Esophagus muscularis mucosa (tissue), 4 donors: Measurements from ENCODE around the gene NAB1. TPM values are rescaled to one million over a fixed set of nuclear protein-coding genes. Genes with fewer than 3 reads are reported as not detected.

Experiments
- DNase-seq: peaks from one replicate; pipeline ENCODE4 v3.0.0-alpha.2; 2017; ENCODE audit errors: extremely low spot score
- H3K27ac ChIP-seq, 4 donors: fragments of 200-600 bp; sonication (generic); replicated peaks in 1 of 4; 1 replicate in 3 of 4; 2 replicates in 1 of 4; pipeline ENCODE4 v1.5.1; 2016 to 2019; ENCODE audit warnings: mild to moderate bottlenecking in 1 of 4
- H3K27me3 ChIP-seq, 4 donors: fragments of 200-600 bp; sonication (generic); one replicate each; pipeline versions ENCODE4 v1.5.1 to v1.6.0; 2016 to 2019
- H3K36me3 ChIP-seq, 4 donors: fragments of 200-600 bp; sonication (generic); one replicate each; pipeline ENCODE4 v1.5.1; 2016 to 2019
- H3K4me1 ChIP-seq, 4 donors: fragments of 200-600 bp; sonication (generic); one replicate each; pipeline ENCODE4 v1.5.1; 2016 to 2019
- H3K4me3 ChIP-seq, 4 donors: fragments of 200-600 bp; sonication (generic); 1 replicate in 2 of 4; 2 replicates in 2 of 4; pipeline ENCODE4 v1.5.1; 2016 to 2019; ENCODE audit warnings: mild to moderate bottlenecking in 4 of 4, moderate library complexity in 1 of 4
- H3K9me3 ChIP-seq, 4 donors: fragments of 200-600 bp; sonication (generic); 1 replicate in 3 of 4; 2 replicates in 1 of 4; pipeline ENCODE4 v1.5.1; 2016 to 2019
- CTCF ChIP-seq, 3 experiments: fragments of 200-600 bp in 2 of 3; fragments of 450-650 bp in 1 of 3; sonication (generic) in 2 of 3; IDR thresholded peaks; one replicate each; pipeline ENCODE4 v1.5.1; 2017 to 2019; ENCODE audit warnings: antibody characterized with exemption in 3 of 3, mild to moderate bottlenecking in 2 of 3, moderate library complexity in 1 of 3
- EP300 ChIP-seq: sonication (generic); formaldehyde crosslinking; IDR thresholded peaks from one replicate; pipeline ENCODE4 v1.6.1; 2017; ENCODE audit warnings: antibody characterized with exemption
- POLR2A ChIP-seq: fragments of 450-650 bp; IDR thresholded peaks from one replicate; pipeline ENCODE4 v1.6.1; 2017; ENCODE audit warnings: antibody characterized with exemption, moderate library complexity, mild to moderate bottlenecking, low read depth
- POLR2AphosphoS5 ChIP-seq, 2 donors: sonication (generic); formaldehyde crosslinking; IDR thresholded peaks; one replicate each; pipeline ENCODE4 v1.6.1; 2017; ENCODE audit warnings: antibody characterized with exemption in 2 of 2
- whole genome bisulfite sequencing: methylation state at CpG from one replicate; pipeline ENCODE4 v1.1.5; 2018; 5-methylcytosine and 5-hydroxymethylcytosine counted together
- intact Hi-C: fragments of 100-400 bp; cut with DNase I; formaldehyde crosslinking; loops from one replicate; pipeline ENCODE4 v1.15.1; 2023
- total RNA-seq, 4 donors: library from RNA; depleted of rRNA; stranded (reverse); fragments of >200 nt; gene quantifications; one replicate each; pipeline versions ENCODE4 v1.1.0 to v1.2.1, GENCODE V29; 2016

NAB1 gene
- total RNA-seq, 4 donors from 2014 or later = 59.8 to 88.5 (median 78.8) TPM

- peaks cover 0 to 10% (median 7%) of the 10 kb centered on the region in 4 donors for H3K4me1 ChIP-seq
- no peaks in the 10 kb centered on the region for H3K27me3 ChIP-seq
- H3K36me3 ChIP-seq = no peaks in the 10 kb centered on the region
- no peak overlapping the region for H3K4me3 ChIP-seq
- WGBS = 80% methylated on average over 15 of the region's 15 CpGs
- TF ChIP-seq CTCF (IDR thresholded peaks at IDR 0.05) (no peak), EP300 (no peak), POLR2A (no peak), POLR2AphosphoS5 (IDR thresholded peaks at IDR 0.05) (no peak)
- intact Hi-C loops = no loop called here
- peak; percentile 53 for DNase-seq
- H3K27ac ChIP-seq = no peak overlapping the region
- no peaks in the 10 kb centered on the region for H3K9me3 ChIP-seq
Observed at GRCh38 chr2:190717764-190718651, 69.1 kb downstream of the NAB1 start.

- Histone ChIP-seq H3K36me3 (no peaks in the 10 kb centered on the region), H3K27me3 (no peaks in the 10 kb centered on the region), H3K27ac (no peak overlapping the region), H3K4me1 (peaks cover 0 to 15% (median 8%) of the 10 kb centered on the region in 4 donors), H3K4me3 (no peak overlapping the region), H3K9me3 (no peaks in the 10 kb centered on the region)
- DNase-seq = peak; percentile 19
- 69% methylated on average over 7 of the region's 7 CpGs for WGBS
- intact Hi-C loops = no loop called here
- TF ChIP-seq POLR2AphosphoS5 (IDR thresholded peaks at IDR 0.05) (peak; percentile 21 to 37), POLR2A (no peak), CTCF (IDR thresholded peaks at IDR 0.05) (no peak), EP300 (no peak)
Observed at GRCh38 chr2:190718652-190719526, 70.0 kb downstream of the NAB1 start.

- intact Hi-C loops = no loop called here
- Histone ChIP-seq H3K36me3 (no peaks in the 10 kb centered on the region), H3K9me3 (no peaks in the 10 kb centered on the region), H3K4me3 (no peak overlapping the region), H3K4me1 (peaks cover 0 to 15% (median 8%) of the 10 kb centered on the region in 4 donors), H3K27ac (no peak overlapping the region), H3K27me3 (no peaks in the 10 kb centered on the region)
- no peak for TF ChIP-seq POLR2A
- no peak for TF ChIP-seq POLR2AphosphoS5 (IDR thresholded peaks at IDR 0.05)
- no peak for TF ChIP-seq CTCF (IDR thresholded peaks at IDR 0.05)
- TF ChIP-seq EP300 = no peak
- WGBS = 91% methylated on average over 6 of the region's 6 CpGs
- peak; percentile 74 for DNase-seq
Observed at GRCh38 chr2:190720276-190720675, 71.4 kb downstream of the NAB1 start.

- DNase-seq = no peak
- Histone ChIP-seq H3K36me3 (no peaks in the 10 kb centered on the region), H3K4me1 (peaks cover 0 to 15% (median 8%) of the 10 kb centered on the region in 4 donors), H3K27ac (no peak overlapping the region), H3K4me3 (no peak overlapping the region), H3K9me3 (no peaks in the 10 kb centered on the region), H3K27me3 (no peaks in the 10 kb centered on the region)
- WGBS = 95% methylated on average over 1 of the region's 1 CpG
- intact Hi-C loops = no loop called here
- TF ChIP-seq POLR2A (no peak), POLR2AphosphoS5 (IDR thresholded peaks at IDR 0.05) (no peak), EP300 (no peak), CTCF (IDR thresholded peaks at IDR 0.05) (no peak)
Observed at GRCh38 chr2:190720691-190721090, 71.8 kb downstream of the NAB1 start.
